Heart right ventricle (tissue), 16 donors: ENCODE measurements around the gene GGA3. TPM values are rescaled to one million over a fixed set of nuclear protein-coding genes. Genes with fewer than 3 reads are reported as not detected.

Experiments used
- ATAC-seq, 8 donors: fragments of 200-7000 bp; cut with Tn5 transposase; one replicate each; pipeline ENCODE4 v1.9.1; 2020; ENCODE audit warnings: mild to moderate bottlenecking in 8 of 8, moderate library complexity in 8 of 8, moderate number of reproducible peaks in 1 of 8
- DNase-seq, 2 donors: peaks; one replicate each; pipeline ENCODE4 v3.0.0-alpha.2; 2020
- H3K27ac ChIP-seq, 10 donors: fragments of 200-600 bp; sonication (generic) in 2 of 10; one replicate each; pipeline versions ENCODE4 v1.5.0 to v1.8.0; 2020 to 2022; ENCODE audit warnings: mild to moderate bottlenecking in 3 of 10
- H3K27me3 ChIP-seq, 7 donors: fragments of 200-600 bp; one replicate each; pipeline ENCODE4 v1.8.0; 2021 to 2022; ENCODE audit warnings: mild to moderate bottlenecking in 2 of 7
- H3K36me3 ChIP-seq, 9 donors: fragments of 200-600 bp; sonication (generic) in 1 of 9; one replicate each; pipeline versions ENCODE4 v1.5.0 to v1.8.0; 2020 to 2022; ENCODE audit warnings: mild to moderate bottlenecking in 2 of 9
- H3K4me1 ChIP-seq, 9 donors: fragments of 200-600 bp; sonication (generic) in 1 of 9; one replicate each; pipeline versions ENCODE4 v1.5.0 to v1.8.0; 2020 to 2022; ENCODE audit warnings: mild to moderate bottlenecking in 4 of 9
- H3K4me3 ChIP-seq, 10 donors: fragments of 200-600 bp; sonication (generic) in 2 of 10; one replicate each; pipeline versions ENCODE4 v1.5.0 to v1.8.0; 2020 to 2022; ENCODE audit warnings: mild to moderate bottlenecking in 7 of 10, moderate library complexity in 2 of 10
- H3K9me3 ChIP-seq, 11 donors: fragments of 200-600 bp in 10 of 11; sonication (generic) in 2 of 11; one replicate each; pipeline versions ENCODE4 v1.5.0 to v1.8.0; 2013 to 2022; ENCODE audit warnings: mild to moderate bottlenecking in 2 of 11, control low read depth in 1 of 11, moderate library complexity in 1 of 11
- WGBS, 2 donors: extraction: QIAGEN DNeasy Blood & Tissue Kit; methylation state at CpG; one replicate each; pipeline ENCODE4 v1.1.7; 2013; ENCODE audit warnings: inconsistent platforms in 1 of 2; 5-methylcytosine and 5-hydroxymethylcytosine counted together
- intact Hi-C, 10 donors: fragments of 100-400 bp; cut with DNase I; formaldehyde crosslinking; loops; one replicate each; pipeline versions ENCODE4 v1.11.1 to v1.14.2; 2022
- polyA plus RNA-seq, 2 donors: library from polyadenylated mRNA; stranded (reverse); fragments of 200-250 nt; gene quantifications; one replicate each; pipeline ENCODE4 v1.2.3, GENCODE V29; 2013
- total RNA-seq, 10 donors: library from RNA; stranded (reverse); fragmentation: NEBNext Ultra II Directional in 3 of 10; extraction: Animal tissue kit (Norgen Biotek cat#: 25700) in 3 of 10; gene quantifications; one replicate each; pipeline versions ENCODE4 v1.2.1 to v1.2.4, GENCODE V29; 2021 to 2023
- TF ChIP-seq, protein P1 (sequence below), 9 donors: fragments of 200-600 bp; sonication (generic) in 2 of 9; IDR thresholded peaks; one replicate each; pipeline versions ENCODE4 v1.5.0 to v1.8.0; 2021 to 2022; ENCODE audit warnings: antibody characterized with exemption in 9 of 9, mild to moderate bottlenecking in 5 of 9, moderate library complexity in 1 of 9
- donor health status: Arrhythmogenic right ventricular cardiomyopathy.
- donor health status: ischemic (EF 13 %, LVEDD 7.1; RV severe dilation, severe dysfunction).
- donor health status: healthy with polysubstance abuse.
- donor health status: DM: no; HTN: yes; CAD: no.
- donor health status: DM: no; HTN: no; CAD: no.
- donor health status: ischemic (EF 25% LVEDD 6.9; RV normal size, moderate dysfunction).
- donor health status: ischemic (EF 25% LVEDD 5.7; RV mildly dilated, moderate dysfunction).
- donor health status: healthy.
- donor health status: DM: yes; HTN: yes; CAD: no.
- donor health status: Ischemic cardiomyopathy.
- donor health status: ischemic (EF 35%, LVEDD 5.7; RV mildly dilated, moderate dysfunction).
- donor health status: nonischemic (EF 11% LVEDD 7.7; RV severe dilation, severe dysfunction).
- donor health status: DM: yes; HTN: yes; CAD: no.
- donor health status: PGD.
- donor health status: ischemic (EF 29% LVEDD 5.4; RV normal size, mild dysfunction).
- donor health status: nonischemic (EF 23%, LVEDD 6.1; RV moderate dilation, normal function).

The GGA3 gene
- total and polyA plus RNA-seq, 12 donors, result 13.1 to 30.2 (median 20.7) TPM

DNA sequence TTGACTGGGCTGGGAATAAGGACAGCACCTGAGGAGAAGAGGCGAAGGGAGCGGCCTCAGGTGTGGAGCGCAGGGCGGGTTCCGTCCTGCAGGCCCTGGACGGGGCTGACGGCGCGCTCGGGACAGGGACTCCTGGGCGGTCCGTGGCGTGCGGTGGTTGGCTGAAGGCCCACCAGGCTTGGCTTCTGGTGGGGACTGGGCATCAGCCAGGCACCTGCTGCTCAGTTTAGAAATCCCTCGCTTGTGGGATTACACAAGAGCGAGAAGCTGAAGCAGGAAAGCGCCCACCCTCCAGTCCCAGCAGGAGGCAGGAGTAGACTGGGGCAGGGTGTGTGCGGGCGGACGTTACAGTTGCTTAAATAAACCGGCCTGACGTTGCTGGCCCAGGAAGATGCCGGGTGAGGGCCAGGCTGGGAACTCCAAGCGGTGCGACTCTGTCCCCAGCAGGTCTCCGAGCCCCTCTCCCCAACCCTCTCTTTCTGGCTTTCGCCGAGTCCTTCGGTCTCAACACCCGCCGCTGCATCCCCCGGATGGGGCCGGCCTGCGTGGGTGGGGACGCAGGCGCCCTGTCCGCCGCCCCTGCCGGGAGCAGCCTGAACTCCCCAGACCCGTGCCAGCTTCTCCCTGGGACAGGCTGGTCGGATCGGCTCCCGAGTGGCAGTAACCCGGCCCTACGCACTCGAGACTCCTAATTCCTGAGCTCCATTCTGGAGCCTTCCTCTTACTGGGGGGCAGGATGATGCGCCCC is 9.0 kb upstream of the GGA3 start:
- DNase-seq (peak; percentile 65 to 69), ATAC-seq (peak; percentile 49 to 71 (median 61))
- TF ChIP-seq, protein P1, sequence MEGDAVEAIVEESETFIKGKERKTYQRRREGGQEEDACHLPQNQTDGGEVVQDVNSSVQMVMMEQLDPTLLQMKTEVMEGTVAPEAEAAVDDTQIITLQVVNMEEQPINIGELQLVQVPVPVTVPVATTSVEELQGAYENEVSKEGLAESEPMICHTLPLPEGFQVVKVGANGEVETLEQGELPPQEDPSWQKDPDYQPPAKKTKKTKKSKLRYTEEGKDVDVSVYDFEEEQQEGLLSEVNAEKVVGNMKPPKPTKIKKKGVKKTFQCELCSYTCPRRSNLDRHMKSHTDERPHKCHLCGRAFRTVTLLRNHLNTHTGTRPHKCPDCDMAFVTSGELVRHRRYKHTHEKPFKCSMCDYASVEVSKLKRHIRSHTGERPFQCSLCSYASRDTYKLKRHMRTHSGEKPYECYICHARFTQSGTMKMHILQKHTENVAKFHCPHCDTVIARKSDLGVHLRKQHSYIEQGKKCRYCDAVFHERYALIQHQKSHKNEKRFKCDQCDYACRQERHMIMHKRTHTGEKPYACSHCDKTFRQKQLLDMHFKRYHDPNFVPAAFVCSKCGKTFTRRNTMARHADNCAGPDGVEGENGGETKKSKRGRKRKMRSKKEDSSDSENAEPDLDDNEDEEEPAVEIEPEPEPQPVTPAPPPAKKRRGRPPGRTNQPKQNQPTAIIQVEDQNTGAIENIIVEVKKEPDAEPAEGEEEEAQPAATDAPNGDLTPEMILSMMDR (IDR thresholded peaks at IDR 0.05), result peak in 5 of 9 donors; percentile 24 to 52 (median 44)
- H3K4me3 ChIP-seq, result peak overlapping the region; percentile 69 to 100 (median 96)
- H3K27me3 ChIP-seq, result no peaks in the 10 kb centered on the region
- H3K9me3 ChIP-seq, result no peaks in the 10 kb centered on the region
- WGBS, 2 donors, result 1% methylated on average over 46 to 47 of the region's 47 CpGs
- intact Hi-C loops, result loop anchor here in 4 of 10 donors (2.0 to 5.0 kb wide), 3 partner anchors 18 to 142 kb away; partner anchors contain the start of genes GRB2 (in 1 of the 4) and SLC25A19 (in 1 of the 4)
- peaks cover 0 to 37% (median 16%) of the 10 kb centered on the region in 9 donors for H3K36me3 ChIP-seq
- H3K27ac ChIP-seq, result peak overlapping the region; percentile 90 to 99 (median 97)
- peaks cover 4 to 62% (median 37%) of the 10 kb centered on the region in 9 donors for H3K4me1 ChIP-seq

DNA sequence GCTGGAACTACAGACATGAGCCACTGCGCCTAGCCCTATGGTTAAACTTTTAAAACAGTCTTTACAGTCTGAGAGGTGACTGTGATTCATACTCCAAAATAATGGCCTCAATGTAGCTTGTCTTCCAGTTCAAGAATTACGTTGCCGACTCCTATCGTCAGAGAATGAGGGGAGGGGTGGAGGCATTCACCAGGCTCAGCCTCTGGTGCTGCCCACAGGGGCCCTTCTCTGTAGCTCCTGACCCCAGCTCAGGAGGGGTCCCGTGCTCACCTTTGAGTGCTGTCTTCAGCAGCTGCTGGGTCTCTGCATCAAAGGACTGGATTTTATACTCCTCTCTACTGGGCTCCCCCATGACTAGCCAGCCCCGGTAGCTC is 8.4 kb upstream of the GGA3 start:
- DNase-seq (no peak), ATAC-seq (peak in 1 of 8 donors; percentile 2)
- H3K27ac ChIP-seq, result peak overlapping the region in 9 of 10 donors; percentile 90 to 99 (median 97)
- peak overlapping the region; percentile 69 to 100 (median 96) for H3K4me3 ChIP-seq
- H3K4me1 ChIP-seq, result peaks cover 4 to 63% (median 37%) of the 10 kb centered on the region in 9 donors
- no peaks in the 10 kb centered on the region for H3K27me3 ChIP-seq
- TF ChIP-seq, protein P1 (IDR thresholded peaks at IDR 0.05), result no peak
- peaks cover 0 to 37% (median 20%) of the 10 kb centered on the region in 9 donors for H3K36me3 ChIP-seq
- H3K9me3 ChIP-seq, result no peaks in the 10 kb centered on the region
- intact Hi-C loops, result loop anchor here in 4 of 10 donors (2.0 to 5.0 kb wide), 3 partner anchors 19 to 142 kb away; partner anchors contain the start of genes GRB2 (in 1 of the 4) and SLC25A19 (in 1 of the 4)
- WGBS, 2 donors, result 21 to 23% methylated on average over 6 of the region's 6 CpGs

DNA sequence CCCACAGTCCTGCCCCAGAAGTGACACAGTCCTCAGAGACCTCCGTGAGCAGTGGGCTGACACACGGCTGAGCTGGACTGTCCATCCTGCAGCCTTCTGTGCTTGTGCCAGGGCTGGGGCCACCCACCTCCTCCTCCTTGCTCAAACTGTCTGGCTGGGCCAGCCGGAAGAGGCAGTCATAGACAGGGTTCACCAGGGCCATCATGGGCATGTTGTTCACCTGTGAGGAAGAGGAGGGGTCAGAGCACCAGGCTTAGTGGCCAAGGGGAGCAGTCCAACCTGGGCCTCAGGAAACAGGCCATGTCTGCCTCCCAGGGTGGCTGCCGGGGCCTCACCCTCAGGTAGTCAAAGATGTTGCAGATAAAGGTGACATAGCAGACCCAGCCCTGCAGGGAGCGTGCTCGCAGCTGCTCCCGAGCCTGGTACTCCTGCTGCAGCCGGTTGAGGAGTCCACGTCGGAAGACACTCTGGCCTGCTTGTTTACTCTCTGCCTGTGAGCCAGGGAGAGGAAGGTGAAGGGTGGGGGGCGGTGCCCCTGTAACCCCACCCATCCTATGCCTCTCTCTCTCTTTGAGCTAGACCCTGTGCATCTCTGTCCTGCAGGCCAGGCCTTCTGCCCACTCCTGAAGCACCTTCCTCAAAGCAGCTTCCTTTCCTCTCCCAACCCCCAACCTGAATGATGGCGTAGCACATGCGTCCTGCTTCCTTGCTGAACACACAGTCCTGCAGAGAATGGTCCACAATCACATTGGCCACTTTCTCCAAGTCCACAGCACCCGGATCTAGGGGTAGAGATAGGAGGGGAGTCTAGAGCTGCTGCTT is 6.2 kb upstream of the GGA3 start:
- intact Hi-C loops, result no loop called here
- WGBS, 2 donors, result 44 to 56% methylated on average over 14 of the region's 14 CpGs
- Histone ChIP-seq H3K36me3 (peaks cover 0 to 53% (median 35%) of the 10 kb centered on the region in 9 donors), H3K27me3 (no peaks in the 10 kb centered on the region), H3K4me3 (no peak overlapping the region), H3K4me1 (peaks cover 4 to 63% (median 35%) of the 10 kb centered on the region in 9 donors), H3K27ac (peak overlapping the region in 1 of 10 donors; percentile 31), H3K9me3 (no peaks in the 10 kb centered on the region)
- TF ChIP-seq, protein P1 (IDR thresholded peaks at IDR 0.05), result no peak
- ATAC-seq, result no peak
- DNase-seq, result no peak

DNA sequence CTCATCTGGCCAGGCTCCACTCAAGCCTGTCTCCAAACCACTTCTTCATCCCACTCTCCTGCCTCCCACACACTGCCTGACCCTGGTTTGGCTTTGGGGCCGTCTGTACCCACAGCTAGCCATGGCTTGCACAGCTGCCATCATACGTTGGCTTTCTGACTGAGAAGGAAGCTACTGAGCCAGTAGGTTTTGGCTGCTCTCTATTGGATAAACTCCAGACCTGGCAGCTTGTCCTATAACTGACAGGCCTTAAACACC is 5.7 kb upstream of the GGA3 start:
- H3K27me3 ChIP-seq, result no peaks in the 10 kb centered on the region
- no peak for DNase-seq
- peak overlapping the region in 1 of 10 donors; percentile 31 for H3K27ac ChIP-seq
- peaks cover 4 to 63% (median 34%) of the 10 kb centered on the region in 9 donors for H3K4me1 ChIP-seq
- no peak for ATAC-seq
- H3K36me3 ChIP-seq, result peaks cover 0 to 53% (median 35%) of the 10 kb centered on the region in 9 donors
- intact Hi-C loops, result no loop called here
- H3K9me3 ChIP-seq, result no peaks in the 10 kb centered on the region
- WGBS, 2 donors, result 46 to 47% methylated on average over 2 of the region's 2 CpGs
- no peak overlapping the region for H3K4me3 ChIP-seq
- TF ChIP-seq, protein P1 (IDR thresholded peaks at IDR 0.05), result no peak
